ENCODE results near the gene STOML2. TPM values are rescaled to one million over a fixed set of nuclear protein-coding genes. Genes with fewer than 3 reads are reported as not detected.
"Not testable (repeated sequence)": the region's sequence is repeated elsewhere in the genome, so short reads cannot be mapped to it uniquely, and the experiment has no call there.

STOML2 gene, protein sequence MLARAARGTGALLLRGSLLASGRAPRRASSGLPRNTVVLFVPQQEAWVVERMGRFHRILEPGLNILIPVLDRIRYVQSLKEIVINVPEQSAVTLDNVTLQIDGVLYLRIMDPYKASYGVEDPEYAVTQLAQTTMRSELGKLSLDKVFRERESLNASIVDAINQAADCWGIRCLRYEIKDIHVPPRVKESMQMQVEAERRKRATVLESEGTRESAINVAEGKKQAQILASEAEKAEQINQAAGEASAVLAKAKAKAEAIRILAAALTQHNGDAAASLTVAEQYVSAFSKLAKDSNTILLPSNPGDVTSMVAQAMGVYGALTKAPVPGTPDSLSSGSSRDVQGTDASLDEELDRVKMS
- total RNA-seq = 100 to 1,000 TPM in 3 of 4 donors, 10 to 100 TPM in 1; 98.6 to 138 (median 121) TPM
- 100 to 1,000 TPM; 141 to 228 (median 173) TPM for polyA plus RNA-seq
- long read RNA-seq, donor 1, transcript STOML2-201 (10 exons, 1,278 nt) = major isoform, 101 of 122 reads
- long read RNA-seq, donor 1, partial matches to known transcripts = 19 of 122 reads
- long read RNA-seq, donor 1, other reads (novel, unspliced or antisense) = 1 of 122 reads
- long read RNA-seq, donor 2, transcript STOML2-201 (10 exons, 1,278 nt) = major isoform, 237 of 259 reads
- long read RNA-seq, donor 2, partial matches to known transcripts = 13 of 259 reads
- long read RNA-seq, donor 2, other reads (novel, unspliced or antisense) = 7 of 259 reads

DNA sequence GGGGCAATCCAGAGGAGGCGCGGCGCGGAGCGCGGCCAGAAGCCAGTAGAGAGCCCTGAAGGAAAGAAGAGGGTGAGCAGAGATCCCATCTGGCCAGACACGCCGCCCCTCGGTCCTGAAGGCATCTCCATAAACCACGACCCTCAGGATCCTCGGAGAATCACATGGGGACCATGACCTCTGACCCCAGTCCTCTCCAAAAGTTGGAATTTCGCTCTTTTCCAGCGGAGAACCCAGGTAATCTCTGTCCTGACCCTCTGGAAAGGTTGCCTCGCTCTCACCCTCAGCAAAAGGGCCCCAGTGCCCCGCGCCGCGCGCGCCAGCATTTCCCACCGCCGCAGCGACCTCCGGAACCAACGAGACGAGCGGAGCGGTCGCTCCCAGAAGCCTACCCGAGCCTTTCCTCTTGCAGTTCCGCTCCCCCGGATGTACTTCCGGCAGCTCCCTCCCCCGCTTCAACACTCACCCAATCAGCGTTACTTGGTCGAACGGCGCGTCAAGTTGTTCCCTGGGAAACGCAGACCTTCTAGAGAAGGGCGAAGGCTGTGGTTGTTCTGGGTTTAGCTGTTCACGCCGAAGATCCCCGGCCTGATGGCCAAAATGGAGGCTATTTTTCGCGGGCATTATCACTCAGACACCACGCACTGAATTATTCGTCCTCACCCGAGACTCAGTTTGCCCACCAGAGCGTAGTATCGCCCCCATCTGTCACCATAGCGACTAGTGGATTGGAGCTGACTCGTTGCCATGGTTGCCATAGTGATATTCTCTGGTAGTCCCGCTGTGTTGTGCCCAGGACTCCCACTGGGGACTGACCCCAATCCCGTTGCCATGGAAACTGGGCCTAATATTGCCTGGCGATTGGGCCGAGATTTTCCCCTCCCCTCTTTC, at the start of gene STOML2:
Gene STOML2 (minus strand): TSS at position 363 of the 891 bp plus-strand sequence. CDS start 37 bp downstream, at position 326.
- Histone ChIP-seq H3K27ac (peak within 1 kb of the TSS; percentile 90), H3K9me3 (no peaks in the 10 kb centered on the region), H3K36me3 (ENCODE audit: insufficient read depth in 1 of 2, low read depth in 1 of 2) (peaks cover 2 to 71% of the 10 kb centered on the region in 2 donors), H3K4me3 (peak within 1 kb of the TSS; percentile 87), H3K4me1 (peaks cover 17% of the 10 kb centered on the region), H3K27me3 (ENCODE audit: insufficient read depth in 3 of 3, low read length in 2 of 3) (no peaks in the 10 kb centered on the region)
- 0 to 1% (median 1%) methylated on average over 57 of the region's 57 CpGs for WGBS, 3 donors
- intact Hi-C loops (cut with DNase I) = no loop called here
- TF ChIP-seq, protein P1, sequence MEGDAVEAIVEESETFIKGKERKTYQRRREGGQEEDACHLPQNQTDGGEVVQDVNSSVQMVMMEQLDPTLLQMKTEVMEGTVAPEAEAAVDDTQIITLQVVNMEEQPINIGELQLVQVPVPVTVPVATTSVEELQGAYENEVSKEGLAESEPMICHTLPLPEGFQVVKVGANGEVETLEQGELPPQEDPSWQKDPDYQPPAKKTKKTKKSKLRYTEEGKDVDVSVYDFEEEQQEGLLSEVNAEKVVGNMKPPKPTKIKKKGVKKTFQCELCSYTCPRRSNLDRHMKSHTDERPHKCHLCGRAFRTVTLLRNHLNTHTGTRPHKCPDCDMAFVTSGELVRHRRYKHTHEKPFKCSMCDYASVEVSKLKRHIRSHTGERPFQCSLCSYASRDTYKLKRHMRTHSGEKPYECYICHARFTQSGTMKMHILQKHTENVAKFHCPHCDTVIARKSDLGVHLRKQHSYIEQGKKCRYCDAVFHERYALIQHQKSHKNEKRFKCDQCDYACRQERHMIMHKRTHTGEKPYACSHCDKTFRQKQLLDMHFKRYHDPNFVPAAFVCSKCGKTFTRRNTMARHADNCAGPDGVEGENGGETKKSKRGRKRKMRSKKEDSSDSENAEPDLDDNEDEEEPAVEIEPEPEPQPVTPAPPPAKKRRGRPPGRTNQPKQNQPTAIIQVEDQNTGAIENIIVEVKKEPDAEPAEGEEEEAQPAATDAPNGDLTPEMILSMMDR (IDR thresholded peaks at IDR 0.05) = no peak
- DNase-seq (peak; percentile 95 to 97), ATAC-seq (peak; percentile 95 to 98 (median 96))

DNA sequence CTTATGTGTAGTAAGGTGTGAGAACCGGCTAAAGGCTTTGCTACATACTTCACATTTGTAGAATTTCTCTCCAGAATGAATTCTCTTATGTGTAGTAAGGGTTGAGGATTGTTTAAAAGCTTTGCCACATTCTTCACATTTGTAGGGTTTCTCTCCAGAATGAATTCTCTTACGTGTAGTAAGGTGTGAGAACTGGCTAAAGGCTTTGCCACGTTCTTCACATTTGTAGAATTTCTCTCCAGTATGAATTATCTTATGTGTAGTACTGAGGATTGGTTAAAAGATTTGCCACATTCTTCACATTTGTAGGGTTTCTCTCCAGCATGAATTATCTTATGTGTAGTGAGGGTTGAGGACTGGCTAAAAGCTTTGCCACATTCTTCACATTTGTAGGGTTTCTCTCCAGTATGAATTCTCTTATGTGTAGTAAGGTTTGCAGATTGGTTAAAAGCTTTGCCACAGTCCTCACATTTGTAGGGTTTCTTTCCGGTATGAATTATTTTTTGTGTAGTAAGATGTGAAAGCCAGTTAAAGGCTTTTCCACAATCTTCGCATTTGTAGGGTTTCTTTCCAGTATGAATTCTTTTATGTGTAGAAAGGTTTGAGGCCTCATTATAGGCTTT, 45.1 kb upstream of the STOML2 start:
- H3K36me3 ChIP-seq (ENCODE audit: insufficient read depth in 1 of 2, low read depth in 1 of 2); ATAC-seq; intact Hi-C loops (cut with DNase I); H3K27ac ChIP-seq; H3K4me3 ChIP-seq; H3K4me1 ChIP-seq; DNase-seq; H3K27me3 ChIP-seq (ENCODE audit: insufficient read depth in 3 of 3, low read length in 2 of 3): not testable (repeated sequence)
- WGBS, 3 donors = 73 to 78% (median 76%) methylated on average over 5 of the region's 5 CpGs
- peaks cover 25% of the 10 kb centered on the region for H3K9me3 ChIP-seq

DNA sequence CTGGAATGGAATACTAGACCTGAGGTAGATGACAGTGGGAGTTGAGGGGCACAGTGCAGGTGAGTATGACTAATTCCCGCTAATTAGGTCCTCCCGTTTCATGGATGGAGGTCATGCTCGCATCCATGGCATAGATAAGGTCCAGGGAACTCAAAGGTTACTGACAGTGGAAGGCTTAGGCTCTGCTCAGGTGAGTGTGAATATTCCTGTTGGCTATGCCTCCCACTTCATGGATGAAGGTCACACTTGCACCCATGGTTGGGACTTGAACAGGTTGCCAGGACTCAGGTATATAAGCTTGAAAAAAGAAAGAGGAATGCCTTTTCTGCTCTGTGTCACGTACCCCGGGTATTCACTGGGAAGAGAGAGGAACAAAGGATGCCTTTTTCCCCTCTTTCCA, 39.1 kb upstream of the STOML2 start:
- H3K9me3 ChIP-seq = peaks cover 4% of the 10 kb centered on the region
- TF ChIP-seq, protein P1 (IDR thresholded peaks at IDR 0.05) = no peak
- intact Hi-C loops (cut with DNase I) = no loop called here
- no peaks in the 10 kb centered on the region for H3K4me1 ChIP-seq
- WGBS, 3 donors = 86 to 92% (median 89%) methylated on average over 5 of the region's 5 CpGs
- no peak overlapping the region for H3K4me3 ChIP-seq
- no peak overlapping the region for H3K27ac ChIP-seq
- H3K36me3 ChIP-seq (ENCODE audit: insufficient read depth in 1 of 2, low read depth in 1 of 2) = no peaks in the 10 kb centered on the region
- H3K27me3 ChIP-seq (ENCODE audit: insufficient read depth in 3 of 3, low read length in 2 of 3) = no peaks in the 10 kb centered on the region
- no peak for DNase-seq
- ATAC-seq = no peak

DNA sequence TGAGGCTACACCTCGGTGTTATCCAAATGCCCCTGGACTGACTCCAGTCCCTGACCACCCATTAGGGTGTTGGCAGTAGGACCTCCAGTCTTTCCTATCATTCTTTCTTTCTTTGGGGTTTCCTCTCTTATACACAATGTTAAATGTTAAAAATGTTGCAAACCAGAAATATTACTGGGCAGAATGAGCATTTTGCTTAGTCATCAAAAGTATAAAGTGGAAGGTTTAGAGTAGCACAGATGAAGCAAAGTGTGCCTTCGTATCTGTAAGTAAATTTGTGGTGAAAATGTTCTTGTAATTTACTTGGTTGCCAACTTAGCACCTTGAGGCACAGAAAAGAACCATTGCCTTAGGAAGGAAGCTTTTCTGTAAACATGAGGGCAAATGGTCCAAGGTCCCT, 37.2 kb upstream of the STOML2 start:
- Histone ChIP-seq H3K27ac (no peak overlapping the region), H3K4me1 (no peaks in the 10 kb centered on the region), H3K4me3 (no peak overlapping the region), H3K9me3 (no peaks in the 10 kb centered on the region), H3K36me3 (ENCODE audit: insufficient read depth in 1 of 2, low read depth in 1 of 2) (no peaks in the 10 kb centered on the region), H3K27me3 (ENCODE audit: insufficient read depth in 3 of 3, low read length in 2 of 3) (no peaks in the 10 kb centered on the region)
- DNase-seq (no peak), ATAC-seq (no peak)
- intact Hi-C loops (cut with DNase I) = no loop called here
- TF ChIP-seq, protein P1 (IDR thresholded peaks at IDR 0.05) = no peak
- 83 to 93% (median 86%) methylated on average over 2 of the region's 2 CpGs for WGBS, 3 donors
